HepG2 (cell line): Measurements from ENCODE around the gene AIDA.

Experiments used
- ATF7 ChIP-seq, 2 experiments: fragments of 450-650 bp in 1 of 2; sonication (generic) in 1 of 2; formaldehyde crosslinking in 1 of 2; IDR thresholded peaks; 2 replicates each; pipeline versions ENCODE4 v1.4.0 to v1.6.1; 2016 to 2020; ENCODE audit warnings: antibody characterized with exemption in 1 of 2, mild to moderate bottlenecking in 1 of 2, missing genetic modification reagents in 1 of 2
- HMGXB4 ChIP-seq, 2 experiments: sonication (generic) in 1 of 2; formaldehyde crosslinking in 1 of 2; IDR thresholded peaks; 2 replicates each; pipeline versions ENCODE4 v1.4.0 to v1.6.1; 2018 to 2020; ENCODE audit warnings: missing genetic modification reagents in 2 of 2, borderline replicate concordance in 1 of 2, low read depth in 1 of 2, mild to moderate bottlenecking in 1 of 2, missing biosample characterization in 1 of 2
- NFATC3 ChIP-seq: sonication (generic); formaldehyde crosslinking; IDR thresholded peaks from 2 replicates; pipeline ENCODE4 v1.5.1; 2020; ENCODE audit warnings: mild to moderate bottlenecking, missing genetic modification reagents

- TF ChIP-seq ATF7 (IDR thresholded peaks at IDR 0.05) (no peak), ATF7 (CRISPR knock-in tag; IDR thresholded peaks at IDR 0.05) (no peak), NFATC3 (CRISPR knock-in tag) (no peak), HMGXB4 (CRISPR knock-in tag; IDR thresholded peaks at IDR 0.05; ENCODE audit: borderline replicate concordance in 1 of 2, low read depth in 1 of 2) (no peak)
Observed at GRCh38 chr1:222665964-222666363, 46.3 kb downstream of the AIDA start.
